Activated T-helper 17 cell treated with anti-CD3 and anti-CD28 coated beads, Interleukin-2, amount 50 U/mL, for 72 hours (primary cell): ENCODE data around the gene CLBA1. TPM values are rescaled to one million over a fixed set of nuclear protein-coding genes. Genes with fewer than 3 reads are reported as not detected.

Source experiments
- ATAC-seq: fragments of 150-1000 bp; cut with Tn5 transposase; replicated peaks from 2 replicates; pipeline ENCODE4 v1.10.0; 2021; ENCODE audit warnings: mild to moderate bottlenecking, moderate library complexity
- H3K27ac Mint-ChIP-seq: one replicate; pipeline ENCODE4 v1.8.0; 2022; ENCODE audit warnings: mixed read lengths
- H3K27me3 Mint-ChIP-seq: one replicate; pipeline ENCODE4 v1.8.0; 2022; ENCODE audit warnings: mixed read lengths
- H3K36me3 Mint-ChIP-seq: one replicate; pipeline ENCODE4 v1.8.0; 2022; ENCODE audit warnings: low read depth, mild to moderate bottlenecking, mixed read lengths
- H3K4me1 Mint-ChIP-seq: one replicate; pipeline ENCODE4 v1.8.0; 2022; ENCODE audit warnings: mixed read lengths
- H3K4me3 Mint-ChIP-seq: one replicate; pipeline ENCODE4 v1.8.0; 2022; ENCODE audit warnings: mild to moderate bottlenecking, mixed read lengths
- H3K9me3 Mint-ChIP-seq: one replicate; pipeline ENCODE4 v1.8.0; 2022; ENCODE audit warnings: mixed read lengths
- total RNA-seq, 2 donors: library from RNA; stranded (reverse); gene quantifications; one replicate each; pipeline ENCODE4 v1.2.3, GENCODE V29; 2022

CLBA1 gene
- total RNA-seq, 2 donors from 2014 or later = 0.54 to 0.85 TPM

DNA sequence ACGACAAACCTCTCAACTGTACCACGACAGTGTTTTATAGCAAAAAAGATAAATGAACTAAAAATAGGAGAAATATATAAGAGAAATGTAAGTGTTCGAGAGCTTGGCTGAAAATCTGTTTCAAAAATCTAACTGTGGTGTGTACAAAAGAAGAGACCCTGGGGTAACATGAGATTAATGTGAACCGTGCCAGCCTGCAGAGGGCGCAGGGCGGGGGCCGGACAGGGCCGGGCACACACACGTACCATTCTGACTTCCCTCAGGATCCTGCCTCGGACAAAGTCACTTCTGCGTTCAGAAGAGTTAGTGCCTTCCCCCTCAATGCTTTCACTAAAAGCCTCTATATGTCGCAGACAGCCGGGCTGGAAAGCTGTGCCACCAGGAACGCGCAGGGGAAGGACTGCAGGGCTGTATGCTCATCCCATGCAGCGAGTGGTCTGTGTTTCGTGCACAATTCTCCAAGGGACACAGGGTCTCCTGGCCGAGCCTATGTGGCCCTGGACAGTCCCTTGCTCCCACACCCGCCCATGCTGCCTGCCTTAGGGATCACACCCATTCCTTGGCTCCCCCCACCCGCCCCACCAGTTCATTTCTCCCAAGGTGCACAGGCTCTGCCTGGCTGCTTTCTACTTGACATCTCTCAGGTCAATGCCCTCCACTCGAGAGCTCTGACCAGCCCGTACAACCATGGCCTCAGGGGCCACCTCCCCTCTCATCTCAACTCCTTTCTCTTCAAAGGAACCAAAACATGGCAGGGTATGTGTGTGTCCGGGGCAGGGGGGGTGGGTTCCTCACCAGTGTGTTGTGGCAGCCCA lies 26.8 kb downstream of the CLBA1 start:
- Mint-ChIP-seq H3K9me3 (no peaks in the 10 kb centered on the region), H3K4me3 (no peak overlapping the region), H3K4me1 (peaks cover 38% of the 10 kb centered on the region), H3K27ac (no peak overlapping the region), H3K36me3 (peaks cover 90% of the 10 kb centered on the region), H3K27me3 (no peaks in the 10 kb centered on the region)
- ATAC-seq = no peak

GRCh38 chr14:105013150-105013785 lies 27.7 kb downstream of the CLBA1 start:
- Mint-ChIP-seq H3K27ac (no peak overlapping the region), H3K27me3 (no peaks in the 10 kb centered on the region), H3K36me3 (peaks cover 96% of the 10 kb centered on the region), H3K9me3 (no peaks in the 10 kb centered on the region), H3K4me3 (peak overlapping the region; percentile 94), H3K4me1 (peaks cover 44% of the 10 kb centered on the region)
- ATAC-seq = no peak

GRCh38 chr14:105014032-105014431 lies 28.4 kb downstream of the CLBA1 start:
- no peak for ATAC-seq
- H3K27ac Mint-ChIP-seq = peak overlapping the region; percentile 78
- no peaks in the 10 kb centered on the region for H3K27me3 Mint-ChIP-seq
- peaks cover 46% of the 10 kb centered on the region for H3K4me1 Mint-ChIP-seq
- peak overlapping the region; percentile 94 for H3K4me3 Mint-ChIP-seq
- no peaks in the 10 kb centered on the region for H3K9me3 Mint-ChIP-seq
- H3K36me3 Mint-ChIP-seq = peaks cover 96% of the 10 kb centered on the region

- H3K9me3 Mint-ChIP-seq = no peaks in the 10 kb centered on the region
- H3K27ac Mint-ChIP-seq = peak overlapping the region; percentile 78
- H3K4me3 Mint-ChIP-seq = peak overlapping the region; percentile 94
- ATAC-seq = no peak
- H3K4me1 Mint-ChIP-seq = peaks cover 51% of the 10 kb centered on the region
- peaks cover 96% of the 10 kb centered on the region for H3K36me3 Mint-ChIP-seq
- H3K27me3 Mint-ChIP-seq = no peaks in the 10 kb centered on the region
Measured at GRCh38 chr14:105014631-105015030, 29.0 kb downstream of the CLBA1 start.

DNA sequence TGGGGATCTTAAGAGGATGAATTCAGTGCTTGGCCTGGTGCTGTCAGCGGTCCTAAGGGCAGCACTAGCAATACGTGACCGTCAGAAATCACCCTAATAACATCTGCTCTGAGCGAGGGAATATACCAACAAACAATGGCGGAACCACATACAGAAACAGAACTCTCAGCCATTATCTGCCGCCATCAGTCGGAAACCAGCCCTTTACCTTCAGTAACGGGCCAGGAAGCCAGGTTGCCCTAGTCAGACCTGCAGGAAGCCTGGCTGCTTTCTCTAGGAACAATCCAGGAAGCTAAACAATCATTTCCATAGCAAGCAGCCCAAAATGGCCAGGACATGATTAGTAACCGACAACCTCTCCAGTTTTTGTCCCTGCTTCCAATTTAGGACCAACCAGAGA lies 29.7 kb downstream of the CLBA1 start:
- peaks cover 96% of the 10 kb centered on the region for H3K36me3 Mint-ChIP-seq
- no peak for ATAC-seq
- peaks cover 51% of the 10 kb centered on the region for H3K4me1 Mint-ChIP-seq
- H3K4me3 Mint-ChIP-seq = peak overlapping the region; percentile 94
- no peaks in the 10 kb centered on the region for H3K27me3 Mint-ChIP-seq
- peak overlapping the region; percentile 78 for H3K27ac Mint-ChIP-seq
- no peaks in the 10 kb centered on the region for H3K9me3 Mint-ChIP-seq

- peak overlapping the region; percentile 94 for H3K4me3 Mint-ChIP-seq
- H3K36me3 Mint-ChIP-seq = peaks cover 90% of the 10 kb centered on the region
- no peaks in the 10 kb centered on the region for H3K9me3 Mint-ChIP-seq
- H3K27me3 Mint-ChIP-seq = no peaks in the 10 kb centered on the region
- no peak for ATAC-seq
- H3K4me1 Mint-ChIP-seq = peaks cover 51% of the 10 kb centered on the region
- peak overlapping the region; percentile 78 for H3K27ac Mint-ChIP-seq
Measured at GRCh38 chr14:105015905-105016304, 30.3 kb downstream of the CLBA1 start.

DNA sequence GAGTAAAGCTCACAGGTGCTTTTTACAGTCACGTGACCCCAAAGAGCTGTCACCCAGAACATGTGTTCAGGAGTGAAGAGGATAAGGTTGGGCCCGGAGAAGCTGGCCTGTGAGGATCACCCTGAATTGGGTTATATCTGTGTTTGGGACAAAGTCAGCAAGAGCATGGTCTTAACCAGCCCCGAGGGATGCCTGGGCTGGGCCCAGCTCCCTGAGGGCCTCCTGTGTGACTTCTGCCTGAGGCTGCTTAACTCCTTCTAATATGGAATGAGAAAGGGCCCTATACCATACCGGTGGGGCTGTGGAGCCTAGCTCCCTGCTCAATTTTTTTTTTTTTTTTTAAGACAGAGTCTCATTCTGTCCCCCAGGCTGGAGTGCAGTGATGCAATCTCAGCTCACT lies 32.8 kb downstream of the CLBA1 start:
- Mint-ChIP-seq H3K4me1 (peaks cover 61% of the 10 kb centered on the region), H3K27ac (no peak overlapping the region), H3K4me3 (peak overlapping the region; percentile 94), H3K9me3 (no peaks in the 10 kb centered on the region), H3K36me3 (peaks cover 73% of the 10 kb centered on the region), H3K27me3 (no peaks in the 10 kb centered on the region)
- no peak for ATAC-seq

DNA sequence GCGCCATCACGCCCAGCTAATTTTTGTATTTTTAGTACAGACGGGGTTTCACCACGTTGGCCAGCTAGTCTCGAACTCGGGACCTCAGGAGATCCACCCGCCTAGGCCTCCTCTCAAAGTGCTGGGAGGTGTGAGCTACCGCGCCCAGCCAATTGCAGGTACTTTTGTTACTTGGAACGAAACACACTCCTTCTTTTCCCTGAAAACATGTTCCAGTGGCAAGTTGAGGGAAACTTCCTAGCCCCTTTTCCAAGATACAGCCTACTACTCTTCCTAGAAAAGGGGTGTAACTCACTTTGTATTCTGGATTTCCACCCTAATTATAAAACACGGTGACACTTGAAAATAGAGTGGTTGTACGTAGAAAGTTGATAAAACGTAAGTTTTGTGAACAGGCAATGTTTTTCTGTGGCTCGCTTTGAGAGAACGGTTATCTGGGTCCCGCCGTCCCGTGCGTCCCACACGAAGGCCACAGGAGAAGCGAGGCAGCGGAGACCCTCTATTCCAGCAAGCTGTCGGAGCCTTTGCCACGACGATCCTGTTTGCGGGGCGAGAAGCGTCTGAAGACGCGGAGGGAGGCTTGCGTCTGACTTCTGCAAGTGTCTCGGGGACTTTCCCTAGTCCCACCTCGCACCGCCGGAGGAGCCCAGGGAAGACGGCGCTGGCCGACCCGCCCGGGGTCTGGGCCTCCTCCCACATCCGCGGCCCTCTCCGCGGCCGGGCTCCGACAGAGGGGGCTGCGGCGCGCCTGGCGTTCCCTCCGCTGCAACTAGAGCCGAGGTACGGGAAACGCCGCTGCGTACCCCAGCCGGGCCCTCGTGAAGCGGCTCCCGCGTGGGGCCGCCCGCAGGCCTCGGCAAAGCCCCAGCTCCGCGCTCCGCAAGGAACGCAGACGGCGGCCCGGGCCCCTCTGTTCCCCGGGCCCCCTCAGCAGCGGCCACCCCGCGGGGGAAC lies 34.5 kb downstream of the CLBA1 start:
- peaks cover 52% of the 10 kb centered on the region for H3K4me1 Mint-ChIP-seq
- no peaks in the 10 kb centered on the region for H3K27me3 Mint-ChIP-seq
- H3K4me3 Mint-ChIP-seq = peak overlapping the region; percentile 94
- ATAC-seq = peak; percentile 14
- peak overlapping the region; percentile 79 for H3K27ac Mint-ChIP-seq
- H3K36me3 Mint-ChIP-seq = peaks cover 57% of the 10 kb centered on the region
- no peaks in the 10 kb centered on the region for H3K9me3 Mint-ChIP-seq

DNA sequence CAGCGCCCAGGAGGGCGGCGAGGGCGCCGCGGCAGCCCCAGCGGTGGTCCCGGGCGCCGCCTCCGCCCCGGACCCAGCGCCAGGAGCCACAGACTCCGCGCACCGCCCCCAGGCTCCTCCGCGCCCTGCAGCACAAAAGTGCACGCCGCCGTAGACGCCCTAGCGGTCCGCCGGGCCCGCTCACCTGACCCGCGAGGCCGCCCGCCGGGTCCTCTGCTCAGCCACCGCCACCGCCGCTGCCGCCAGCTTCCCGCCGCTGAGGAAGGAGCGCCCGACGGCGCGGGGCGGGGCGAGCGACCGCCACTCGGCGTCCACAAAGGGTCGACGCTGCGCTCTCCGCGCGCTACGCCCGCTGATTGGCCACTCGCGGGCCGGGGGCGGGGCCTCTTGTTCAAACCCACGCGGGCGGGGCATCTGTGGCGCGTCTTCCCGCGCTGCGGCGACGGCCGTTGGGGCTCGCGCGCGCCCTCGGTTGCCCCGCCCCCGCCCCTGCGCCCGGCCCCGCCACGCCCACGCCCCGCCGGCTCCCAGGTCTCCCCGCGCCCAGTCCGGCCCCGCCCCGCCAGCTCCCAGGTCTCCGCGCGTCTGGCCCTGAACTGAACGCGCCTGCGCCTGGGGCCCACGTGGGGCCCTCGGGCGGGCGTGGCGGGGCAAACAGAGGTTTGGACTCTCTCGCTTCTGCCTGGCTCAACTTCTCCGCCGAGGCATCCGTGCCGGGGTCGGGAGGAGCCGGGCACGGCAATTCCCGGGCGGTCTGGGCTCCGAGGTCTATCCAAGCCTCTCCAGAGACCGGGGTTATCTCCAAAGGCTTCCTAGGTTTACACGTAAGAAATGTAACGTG lies 35.4 kb downstream of the CLBA1 start, which contains the start of gene CDCA4:
CDCA4 (minus strand) TSS at position 269 of the 841 bp plus-strand sequence. CDS start 9,154 bp downstream, outside the sequence.
- H3K4me1 Mint-ChIP-seq = peaks cover 50% of the 10 kb centered on the region
- H3K27ac Mint-ChIP-seq = peak within 1 kb of the TSS; percentile 90
- no peaks in the 10 kb centered on the region for H3K9me3 Mint-ChIP-seq
- H3K27me3 Mint-ChIP-seq = no peaks in the 10 kb centered on the region
- peaks cover 52% of the 10 kb centered on the region for H3K36me3 Mint-ChIP-seq
- H3K4me3 Mint-ChIP-seq = peak within 1 kb of the TSS; percentile 98
- ATAC-seq = peak; percentile 81

DNA sequence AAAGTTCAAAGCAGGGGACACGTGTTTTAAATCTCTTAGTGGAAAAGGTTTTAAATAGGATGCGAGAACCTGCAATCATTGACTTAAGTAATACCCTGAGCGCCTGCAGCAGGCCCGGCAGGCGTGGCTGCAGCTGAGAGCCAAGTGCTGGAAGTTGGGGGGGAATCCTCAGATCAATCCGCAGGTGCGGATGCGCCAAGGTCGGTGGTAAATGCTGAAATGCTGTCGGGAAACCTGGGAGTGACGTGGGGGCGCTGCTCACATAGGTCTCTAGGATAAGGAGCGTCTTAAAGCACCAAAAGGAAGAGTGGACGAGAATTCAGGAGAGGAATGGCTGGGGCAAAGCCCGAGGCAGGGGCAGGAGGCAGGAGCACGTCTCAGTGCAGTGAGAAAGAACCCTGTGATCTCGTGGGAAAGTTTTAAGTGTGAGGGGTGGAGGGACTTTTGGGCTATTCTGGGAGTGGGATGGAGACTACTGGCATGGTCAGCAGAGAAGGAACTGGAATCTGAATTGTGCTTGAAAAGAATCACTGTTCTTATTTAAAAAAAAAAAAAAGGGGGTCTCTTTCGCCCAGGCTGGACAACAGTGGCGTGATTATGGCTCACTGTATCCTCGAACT lies 36.2 kb downstream of the CLBA1 start:
- H3K27ac Mint-ChIP-seq = peak overlapping the region; percentile 90
- no peaks in the 10 kb centered on the region for H3K9me3 Mint-ChIP-seq
- peak overlapping the region; percentile 98 for H3K4me3 Mint-ChIP-seq
- ATAC-seq = no peak
- peaks cover 47% of the 10 kb centered on the region for H3K4me1 Mint-ChIP-seq
- no peaks in the 10 kb centered on the region for H3K27me3 Mint-ChIP-seq
- H3K36me3 Mint-ChIP-seq = peaks cover 49% of the 10 kb centered on the region

- Mint-ChIP-seq H3K9me3 (no peaks in the 10 kb centered on the region), H3K36me3 (peaks cover 44% of the 10 kb centered on the region), H3K4me3 (peak overlapping the region; percentile 98), H3K27ac (peak overlapping the region; percentile 90), H3K4me1 (peaks cover 43% of the 10 kb centered on the region), H3K27me3 (no peaks in the 10 kb centered on the region)
- no peak for ATAC-seq
Measured at GRCh38 chr14:105022276-105022670, 36.7 kb downstream of the CLBA1 start.

DNA sequence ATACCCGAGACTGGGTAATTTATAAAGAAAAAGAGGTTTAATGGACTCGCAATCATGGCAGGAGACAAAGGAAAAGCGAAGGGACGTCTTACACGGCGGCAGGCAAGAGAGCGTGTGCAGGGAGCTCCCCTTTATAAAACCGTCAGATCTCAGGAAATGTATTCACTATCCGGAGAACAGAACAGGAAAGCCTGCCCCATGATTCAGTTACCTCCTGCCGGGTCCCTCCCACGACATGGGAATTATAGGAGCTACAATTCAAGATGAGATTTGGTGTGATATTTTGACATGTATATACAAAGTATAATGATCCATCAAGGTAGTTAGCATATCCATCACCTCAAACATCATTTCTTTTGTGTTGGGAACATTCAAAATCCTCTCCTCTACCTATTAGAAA lies 37.6 kb downstream of the CLBA1 start:
- Mint-ChIP-seq H3K27me3 (no peaks in the 10 kb centered on the region), H3K27ac (peak overlapping the region; percentile 6), H3K4me3 (peak overlapping the region; percentile 98), H3K36me3 (peaks cover 36% of the 10 kb centered on the region), H3K9me3 (no peaks in the 10 kb centered on the region), H3K4me1 (peaks cover 38% of the 10 kb centered on the region)
- no peak for ATAC-seq

GRCh38 chr14:105023791-105024480 lies 38.3 kb downstream of the CLBA1 start:
- no peak for ATAC-seq
- H3K27ac Mint-ChIP-seq = peak overlapping the region; percentile 6
- H3K4me1 Mint-ChIP-seq = peaks cover 36% of the 10 kb centered on the region
- H3K9me3 Mint-ChIP-seq = no peaks in the 10 kb centered on the region
- H3K36me3 Mint-ChIP-seq = peaks cover 28% of the 10 kb centered on the region
- peak overlapping the region; percentile 98 for H3K4me3 Mint-ChIP-seq
- no peaks in the 10 kb centered on the region for H3K27me3 Mint-ChIP-seq
